Endothelial cell of umbilical vein (primary cell): ENCODE results near the gene IL32. TPM values are rescaled to one million over a fixed set of nuclear protein-coding genes. Genes with fewer than 3 reads are reported as not detected.

Experiments used
- BruUV-seq: library from RNA; stranded (reverse); fragments of 400-500 nt; replicated peaks from 2 replicates; lab custom pipeline; 2021; lab: Mats Ljungman, UMichigan
- CTCF ChIA-PET: fragments of 300-600, 350-600 bp; sonication (Branson Sonifier 250); formaldehyde crosslinking; loops from one replicate; lab custom pipeline; 2021; ENCODE audit warnings: antibody characterized with exemption, inconsistent platforms; lab: Charles Lee
- POLR2A ChIA-PET: fragments of 300-600, 350-600 bp; sonication (Branson Sonifier 250); formaldehyde crosslinking; loops from one replicate; lab custom pipeline; 2021; ENCODE audit warnings: antibody characterized with exemption, inconsistent platforms; lab: Charles Lee
- DNase-seq: peaks from one replicate; pipeline ENCODE4 v3.0.0-alpha.2; 2011; ENCODE audit warnings: low read depth, low spot score
- FAIRE-seq: peaks from 2 replicates; lab custom pipeline; 2011; peaks lifted over from hg19 to GRCh38; lab: Jason Lieb, UNC
- H2AFZ ChIP-seq: 2 replicates; pipeline ENCODE4 v1.6.0; 2012; ENCODE audit warnings: low read depth, low read length, control low read depth, inconsistent platforms
- H3K27ac ChIP-seq: 2 replicates; pipeline ENCODE4 v1.5.1; 2011; ENCODE audit warnings: low read depth, mild to moderate bottlenecking, control low read depth, low read length, moderate library complexity; ENCODE audit not compliant: insufficient read depth
- H3K27me3 ChIP-seq, 2 experiments: 2 replicates each; pipeline versions ENCODE4 v1.6.0 to v1.6.1; 2011; ENCODE audit warnings: low read length in 2 of 2, mixed read lengths in 1 of 2; ENCODE audit not compliant: control insufficient read depth in 2 of 2, insufficient read depth in 2 of 2
- H3K36me3 ChIP-seq, 2 experiments: 2 replicates in 1 of 2; 3 replicates in 1 of 2; pipeline ENCODE4 v1.5.1; 2011; ENCODE audit warnings: low read length in 2 of 2, mild to moderate bottlenecking in 1 of 2, moderate library complexity in 1 of 2; ENCODE audit not compliant: control insufficient read depth in 2 of 2, insufficient read depth in 2 of 2; ENCODE audit errors: extremely low read depth in 1 of 2
- H3K4me1 ChIP-seq: 3 replicates; pipeline ENCODE4 v1.5.1; 2011; ENCODE audit warnings: mild to moderate bottlenecking, low read length; ENCODE audit not compliant: control insufficient read depth, insufficient read depth; ENCODE audit errors: extremely low read depth
- H3K4me2 ChIP-seq: 2 replicates; pipeline ENCODE4 v1.6.1; 2011; ENCODE audit warnings: low read length, control low read depth, mixed read lengths; ENCODE audit not compliant: insufficient read depth
- H3K4me3 ChIP-seq, 3 experiments: fragments of 200-600 bp in 1 of 3; sonication (generic), shearing (Covaris generic) in 1 of 3; replicated peaks in 1 of 3; 2 replicates each; pipeline ENCODE4 v1.5.1; 2011 to 2016; ENCODE audit warnings: control low read depth in 3 of 3, low read length in 3 of 3, mild to moderate bottlenecking in 2 of 3, inconsistent platforms in 1 of 3, low read depth in 1 of 3, moderate library complexity in 1 of 3; ENCODE audit not compliant: insufficient read depth in 1 of 3
- H3K79me2 ChIP-seq: 2 replicates; pipeline ENCODE4 v1.6.0; 2012; ENCODE audit warnings: low read length, inconsistent platforms; ENCODE audit not compliant: control insufficient read depth, insufficient read depth
- H3K9ac ChIP-seq: replicated peaks from 2 replicates; pipeline ENCODE3; 2011; ENCODE audit warnings: low read length, control low read depth; ENCODE audit not compliant: insufficient read depth; ENCODE audit errors: extremely low read depth
- H3K9me1 ChIP-seq: replicated peaks from 3 replicates; pipeline ENCODE4 v1.6.0; 2011; ENCODE audit warnings: mild to moderate bottlenecking, low read length; ENCODE audit not compliant: control insufficient read depth, insufficient read depth; ENCODE audit errors: extremely low read depth
- H3K9me3 ChIP-seq: replicated peaks from 2 replicates; pipeline ENCODE4 v1.5.1; 2012; ENCODE audit warnings: low read length, inconsistent platforms; ENCODE audit not compliant: control insufficient read depth, insufficient read depth
- H4K20me1 ChIP-seq: replicated peaks from 2 replicates; pipeline ENCODE3; 2011; ENCODE audit warnings: mild to moderate bottlenecking, low read length; ENCODE audit not compliant: control insufficient read depth, insufficient read depth; ENCODE audit errors: extremely low read depth
- EZH2 ChIP-seq: IDR thresholded peaks from 2 replicates; pipeline ENCODE4 v1.6.1; 2012; ENCODE audit warnings: borderline replicate concordance, low read depth, mild to moderate bottlenecking, moderate library complexity, low read length, inconsistent platforms; ENCODE audit not compliant: severe bottlenecking
- FOS ChIP-seq: IDR thresholded peaks from 2 replicates; pipeline ENCODE4 v1.6.1; 2011; ENCODE audit warnings: mild to moderate bottlenecking, low read length, moderate library complexity, borderline replicate concordance; ENCODE audit not compliant: insufficient read depth
- GATA2 ChIP-seq: IDR thresholded peaks from 2 replicates; pipeline ENCODE4 v1.7.0; 2011; ENCODE audit warnings: low read depth, mild to moderate bottlenecking, moderate library complexity, mixed read lengths, low read length; ENCODE audit not compliant: insufficient read length, insufficient read depth
- JUN ChIP-seq: IDR thresholded peaks from 2 replicates; pipeline ENCODE4 v1.6.1; 2011; ENCODE audit warnings: borderline replicate concordance, low read depth; ENCODE audit not compliant: insufficient read length, insufficient read depth
- MYC ChIP-seq: IDR thresholded peaks from one replicate; pipeline ENCODE4 v1.6.1; 2011; ENCODE audit warnings: mild to moderate bottlenecking, low read depth, low read length
- POLR2A ChIP-seq: IDR thresholded peaks from 2 replicates; pipeline ENCODE4 v1.6.1; 2012; ENCODE audit warnings: low read depth, mild to moderate bottlenecking, control low read depth, low read length
- POLR2AphosphoS5 ChIP-seq: IDR thresholded peaks from 2 replicates; pipeline ENCODE4 v1.6.1; 2012; ENCODE audit warnings: low read depth, mild to moderate bottlenecking, control low read depth, low read length, moderate library complexity; ENCODE audit not compliant: insufficient read depth
- dilution Hi-C: fragments of 300-500 bp; cut with MboI; formaldehyde crosslinking; loops from one replicate; pipeline ENCODE4 v1.15.0; 2019; ENCODE audit warnings: low sequenced_read_pairs; ENCODE audit not compliant: extremely low pct_ligation_motif_present
- intact Hi-C: fragments of 100-400 bp; cut with micrococcal nuclease; formaldehyde crosslinking; loops from one replicate; pipeline ENCODE4 v1.10.0; 2022
- polyA plus RNA-seq, 4 experiments: library from polyadenylated mRNA; depleted of rRNA in 3 of 4; stranded (reverse) in 3 of 4; unstranded in 1 of 4; fragments of >200 nt; gene quantifications; 2 replicates each; pipeline versions ENCODE4 v1.2.1 to v1.2.3, GENCODE V29; 2011 to 2012; ENCODE audit warnings: missing spikeins in 1 of 4
- total RNA-seq: library from RNA; stranded (reverse); gene quantifications from 2 replicates; pipeline ENCODE4 v1.2.3, GENCODE V29; 2021
- TF ChIP-seq, protein P1 (sequence below), 2 donors: IDR thresholded peaks; 1 replicate in 1 of 2; 2 replicates in 1 of 2; pipeline ENCODE4 v1.5.1; 2011; ENCODE audit warnings: low read length in 2 of 2, mild to moderate bottlenecking in 2 of 2, moderate library complexity in 2 of 2, control low read depth in 1 of 2, inconsistent platforms in 1 of 2, low read depth in 1 of 2; ENCODE audit not compliant: insufficient read depth in 1 of 2; ENCODE audit errors: extremely low read depth in 1 of 2
- TF ChIP-seq, protein P2 (sequence below): IDR thresholded peaks from 2 replicates; pipeline ENCODE4 v1.6.1; 2011; ENCODE audit not compliant: insufficient read depth, insufficient read length

IL32 gene
- total and polyA plus RNA-seq, 2 donors (not counting 3 experiments of a cell fraction or from before 2014, with no cell fraction given) = 55.7 to 336 TPM

DNA sequence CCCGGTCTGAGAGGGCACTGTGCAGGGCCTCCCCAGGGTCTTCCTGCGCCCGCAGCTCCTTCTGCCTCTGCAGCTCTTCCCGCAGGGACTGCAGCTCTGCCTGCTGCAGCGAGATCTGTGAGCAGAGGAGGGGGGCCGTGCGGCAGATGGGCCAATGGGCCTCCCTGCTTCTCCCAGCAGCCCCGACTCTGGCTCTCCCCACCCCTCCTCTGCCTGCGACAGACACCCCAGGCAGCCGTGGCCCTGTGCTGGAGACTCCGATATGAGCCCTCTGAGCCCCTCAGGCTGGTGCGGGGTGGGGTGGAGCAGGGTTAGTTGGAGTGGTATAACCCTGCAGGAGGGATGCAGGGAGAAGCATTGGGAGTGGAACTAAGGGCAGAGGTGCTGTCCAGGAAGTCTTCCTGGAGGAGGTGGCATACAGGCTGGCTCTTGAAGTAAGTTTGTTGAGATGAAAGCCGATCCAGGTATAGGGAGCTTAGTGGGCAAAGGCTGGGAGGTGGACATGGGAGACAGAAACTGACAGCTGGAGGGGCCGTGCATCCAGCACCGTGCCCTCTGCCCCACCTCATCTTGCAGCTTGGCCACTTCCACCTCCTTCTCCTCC lies 36.6 kb upstream of the IL32 start:
- Histone ChIP-seq H3K27me3 (peaks cover 34 to 38% of the 10 kb centered on the region in 2 experiments), H2AFZ (no peak overlapping the region), H3K27ac (no peak overlapping the region), H3K4me2 (no peak overlapping the region), H3K4me3 (no peak overlapping the region), H3K79me2 (no peaks in the 10 kb centered on the region), H3K9ac (no peak overlapping the region), H3K4me1 (no peaks in the 10 kb centered on the region), H3K36me3 (peaks cover 0 to 9% of the 10 kb centered on the region in 2 experiments), H3K9me1 (no peaks in the 10 kb centered on the region), H4K20me1 (no peaks in the 10 kb centered on the region), H3K9me3 (no peaks in the 10 kb centered on the region)
- DNase-seq (no peak), FAIRE-seq (no peak)
- intact Hi-C loops = loop anchor here (1.0 kb wide), 1 partner anchor 26 kb away; no protein-coding TSS in a partner anchor
- no TSS peak for BruUV-seq
- dilution Hi-C loops = no loop called here
- ChIA-PET CTCF (interaction anchor here (0.6 to 8.8 kb wide), 21 partner anchors 8 to 142 kb away, joined by 3 to 200 read pairs (median 8); partner anchors contain the start of genes CLDN6, HCFC1R1, MMP25 and PAQR4), POLR2A (interaction anchor here (0.6 to 1.1 kb wide), 4 partner anchors 9 to 106 kb away, joined by 3 to 6 read pairs (median 5); partner anchors contain the start of genes TNFRSF12A and ZNF213)
- TF ChIP-seq JUN = no peak
- TF ChIP-seq, protein P1, sequence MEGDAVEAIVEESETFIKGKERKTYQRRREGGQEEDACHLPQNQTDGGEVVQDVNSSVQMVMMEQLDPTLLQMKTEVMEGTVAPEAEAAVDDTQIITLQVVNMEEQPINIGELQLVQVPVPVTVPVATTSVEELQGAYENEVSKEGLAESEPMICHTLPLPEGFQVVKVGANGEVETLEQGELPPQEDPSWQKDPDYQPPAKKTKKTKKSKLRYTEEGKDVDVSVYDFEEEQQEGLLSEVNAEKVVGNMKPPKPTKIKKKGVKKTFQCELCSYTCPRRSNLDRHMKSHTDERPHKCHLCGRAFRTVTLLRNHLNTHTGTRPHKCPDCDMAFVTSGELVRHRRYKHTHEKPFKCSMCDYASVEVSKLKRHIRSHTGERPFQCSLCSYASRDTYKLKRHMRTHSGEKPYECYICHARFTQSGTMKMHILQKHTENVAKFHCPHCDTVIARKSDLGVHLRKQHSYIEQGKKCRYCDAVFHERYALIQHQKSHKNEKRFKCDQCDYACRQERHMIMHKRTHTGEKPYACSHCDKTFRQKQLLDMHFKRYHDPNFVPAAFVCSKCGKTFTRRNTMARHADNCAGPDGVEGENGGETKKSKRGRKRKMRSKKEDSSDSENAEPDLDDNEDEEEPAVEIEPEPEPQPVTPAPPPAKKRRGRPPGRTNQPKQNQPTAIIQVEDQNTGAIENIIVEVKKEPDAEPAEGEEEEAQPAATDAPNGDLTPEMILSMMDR (IDR thresholded peaks at IDR 0.05; ENCODE audit: extremely low read depth in 1 of 2, insufficient read depth in 1 of 2, low read depth in 1 of 2, low read length in 2 of 2) = no peak
- TF ChIP-seq POLR2A = peak; percentile 27
- no peak for TF ChIP-seq POLR2AphosphoS5
- no peak for TF ChIP-seq EZH2
- no peak for TF ChIP-seq FOS
- TF ChIP-seq, protein P2, sequence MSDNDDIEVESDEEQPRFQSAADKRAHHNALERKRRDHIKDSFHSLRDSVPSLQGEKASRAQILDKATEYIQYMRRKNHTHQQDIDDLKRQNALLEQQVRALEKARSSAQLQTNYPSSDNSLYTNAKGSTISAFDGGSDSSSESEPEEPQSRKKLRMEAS = no peak
- TF ChIP-seq MYC = no peak
- TF ChIP-seq GATA2 = no peak
